ENCODE measurements around the gene C16orf87.

DNA sequence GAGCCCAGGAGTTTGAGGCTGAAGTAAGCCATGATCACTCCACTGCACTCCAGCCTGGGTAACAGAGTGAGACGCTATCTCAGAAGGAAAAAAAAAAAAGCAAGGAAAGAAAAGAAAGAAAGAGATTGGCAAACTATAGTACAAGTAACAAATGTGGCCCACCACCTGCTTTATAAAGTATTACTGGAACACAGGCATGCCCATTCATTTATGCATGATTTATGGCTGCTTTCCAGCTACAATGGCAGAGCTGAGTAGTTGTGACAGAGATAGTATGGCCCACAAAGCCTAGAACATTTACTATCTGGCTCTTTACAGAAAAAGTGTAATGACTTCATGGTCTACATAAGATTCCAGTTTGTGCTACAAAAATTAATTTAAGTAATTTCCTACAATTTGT lies 23.6 kb downstream of the C16orf87 start:
- TF ChIP-seq NFRKB (IDR thresholded peaks at IDR 0.05) (no peak), SUZ12 (IDR thresholded peaks at IDR 0.05) (no peak), BHLHE40 (IDR thresholded peaks at IDR 0.05; ENCODE audit: borderline replicate concordance) (no peak), FOXA1 (IDR thresholded peaks at IDR 0.05) (no peak), TARDBP (IDR thresholded peaks at IDR 0.05) (no peak), ARNT (IDR thresholded peaks at IDR 0.05) (no peak), FOXM1 (IDR thresholded peaks at IDR 0.05; ENCODE audit: borderline replicate concordance) (no peak), ELF4 (IDR thresholded peaks at IDR 0.05) (no peak), HDGF (IDR thresholded peaks at IDR 0.05; ENCODE audit: borderline replicate concordance) (no peak), SP1 (IDR thresholded peaks at IDR 0.05) (no peak), ZNF384 (IDR thresholded peaks at IDR 0.05) (no peak)
- TF ChIP-seq, protein P1, sequence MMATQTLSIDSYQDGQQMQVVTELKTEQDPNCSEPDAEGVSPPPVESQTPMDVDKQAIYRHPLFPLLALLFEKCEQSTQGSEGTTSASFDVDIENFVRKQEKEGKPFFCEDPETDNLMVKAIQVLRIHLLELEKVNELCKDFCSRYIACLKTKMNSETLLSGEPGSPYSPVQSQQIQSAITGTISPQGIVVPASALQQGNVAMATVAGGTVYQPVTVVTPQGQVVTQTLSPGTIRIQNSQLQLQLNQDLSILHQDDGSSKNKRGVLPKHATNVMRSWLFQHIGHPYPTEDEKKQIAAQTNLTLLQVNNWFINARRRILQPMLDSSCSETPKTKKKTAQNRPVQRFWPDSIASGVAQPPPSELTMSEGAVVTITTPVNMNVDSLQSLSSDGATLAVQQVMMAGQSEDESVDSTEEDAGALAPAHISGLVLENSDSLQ (IDR thresholded peaks at IDR 0.05), result no peak
